ENCODE results near the gene KCNMA1.

Gene KCNMA1

GRCh38 chr10:76899490-76899889 lies 738.1 kb downstream of the KCNMA1 start:
- DNase-seq = no peak

GRCh38 chr10:76892766-76893479 lies 744.7 kb downstream of the KCNMA1 start:
- no peak for DNase-seq

GRCh38 chr10:76887223-76888010 lies 750.2 kb downstream of the KCNMA1 start:
- no peak for DNase-seq

GRCh38 chr10:76885816-76886215 lies 751.8 kb downstream of the KCNMA1 start:
- no peak for DNase-seq

GRCh38 chr10:76884673-76885275 lies 752.8 kb downstream of the KCNMA1 start:
- no peak for DNase-seq

GRCh38 chr10:76883596-76883995 lies 754.0 kb downstream of the KCNMA1 start:
- DNase-seq = no peak

GRCh38 chr10:76882796-76883195 lies 754.8 kb downstream of the KCNMA1 start:
- DNase-seq = no peak

- DNase-seq = no peak
Measured at GRCh38 chr10:76882245-76882644, 755.4 kb downstream of the KCNMA1 start.

GRCh38 chr10:76881477-76882220 lies 756.0 kb downstream of the KCNMA1 start:
- no peak for DNase-seq

GRCh38 chr10:76880931-76881330 lies 756.7 kb downstream of the KCNMA1 start:
- DNase-seq = no peak

GRCh38 chr10:76879116-76879913 lies 758.3 kb downstream of the KCNMA1 start:
- DNase-seq = no peak

- no peak for DNase-seq
Measured at GRCh38 chr10:76878514-76878913, 759.1 kb downstream of the KCNMA1 start.

- DNase-seq = no peak
Measured at GRCh38 chr10:76874896-76875295, 762.7 kb downstream of the KCNMA1 start.

- DNase-seq = no peak
Measured at GRCh38 chr10:76874176-76874575, 763.4 kb downstream of the KCNMA1 start.

GRCh38 chr10:76871697-76872295 lies 765.8 kb downstream of the KCNMA1 start:
- DNase-seq = no peak

- no peak for DNase-seq
Measured at GRCh38 chr10:76869931-76870330, 767.7 kb downstream of the KCNMA1 start.

GRCh38 chr10:76868098-76868977 lies 769.3 kb downstream of the KCNMA1 start:
- no peak for DNase-seq

- no peak for DNase-seq
Measured at GRCh38 chr10:76866841-76867586, 770.6 kb downstream of the KCNMA1 start.

GRCh38 chr10:76864922-76865321 lies 772.7 kb downstream of the KCNMA1 start:
- DNase-seq = no peak

- DNase-seq = no peak
Measured at GRCh38 chr10:76858721-76859120, 778.9 kb downstream of the KCNMA1 start.
